ENCODE results near the gene PDE4D.

The PDE4D gene

GRCh38 chr5:59002162-59002825 is 891.2 kb downstream of the PDE4D start:
- TF ChIP-seq FOXP2 (optimal IDR thresholded peaks at IDR 0.05; ENCODE audit: borderline replicate concordance, extremely low read depth, extremely low read length, insufficient read depth) (no peak), SIN3A (IDR thresholded peaks at IDR 0.05; ENCODE audit: borderline replicate concordance, insufficient read depth, low read length) (no peak), REST (IDR thresholded peaks at IDR 0.05; ENCODE audit: insufficient read depth in 1 of 2, low read depth in 2 of 2, low read length in 2 of 2) (no peak), POLR2AphosphoS5 (IDR thresholded peaks at IDR 0.05; ENCODE audit: low read depth, low read length) (no peak), TAF1 (IDR thresholded peaks at IDR 0.05; ENCODE audit: borderline replicate concordance, insufficient read depth, low read length) (no peak)

- no peak for TF ChIP-seq FOXP2 (optimal IDR thresholded peaks at IDR 0.05; ENCODE audit: borderline replicate concordance, extremely low read depth, extremely low read length, insufficient read depth)
- no peak for TF ChIP-seq SIN3A (IDR thresholded peaks at IDR 0.05; ENCODE audit: borderline replicate concordance, insufficient read depth, low read length)
- TF ChIP-seq TAF1 (IDR thresholded peaks at IDR 0.05; ENCODE audit: borderline replicate concordance, insufficient read depth, low read length), result no peak
- TF ChIP-seq REST (IDR thresholded peaks at IDR 0.05; ENCODE audit: insufficient read depth in 1 of 2, low read depth in 2 of 2, low read length in 2 of 2), result no peak
- TF ChIP-seq POLR2AphosphoS5 (IDR thresholded peaks at IDR 0.05; ENCODE audit: low read depth, low read length), result no peak
Observed at GRCh38 chr5:59001716-59002115, 891.8 kb downstream of the PDE4D start.

DNA sequence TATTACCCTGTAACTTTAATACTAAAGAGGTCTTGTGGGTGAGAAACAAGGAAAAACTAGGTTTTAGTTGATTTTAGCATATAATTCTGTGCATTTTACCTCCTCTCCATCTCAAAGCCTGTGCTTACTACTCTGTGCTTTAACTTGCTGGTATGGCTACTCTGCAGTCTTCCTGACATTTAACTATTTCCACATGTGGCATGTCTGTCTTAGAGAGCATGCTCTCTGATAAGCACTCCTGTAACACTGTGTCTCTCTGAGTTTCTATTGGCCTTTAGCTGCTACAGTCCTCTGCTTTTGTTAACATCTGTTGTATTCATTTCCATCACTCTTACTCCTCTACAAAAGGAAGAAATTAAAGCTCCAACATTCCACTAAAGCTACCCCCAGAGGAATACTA is 892.4 kb downstream of the PDE4D start:
- TF ChIP-seq REST (IDR thresholded peaks at IDR 0.05; ENCODE audit: insufficient read depth in 1 of 2, low read depth in 2 of 2, low read length in 2 of 2), result no peak

DNA sequence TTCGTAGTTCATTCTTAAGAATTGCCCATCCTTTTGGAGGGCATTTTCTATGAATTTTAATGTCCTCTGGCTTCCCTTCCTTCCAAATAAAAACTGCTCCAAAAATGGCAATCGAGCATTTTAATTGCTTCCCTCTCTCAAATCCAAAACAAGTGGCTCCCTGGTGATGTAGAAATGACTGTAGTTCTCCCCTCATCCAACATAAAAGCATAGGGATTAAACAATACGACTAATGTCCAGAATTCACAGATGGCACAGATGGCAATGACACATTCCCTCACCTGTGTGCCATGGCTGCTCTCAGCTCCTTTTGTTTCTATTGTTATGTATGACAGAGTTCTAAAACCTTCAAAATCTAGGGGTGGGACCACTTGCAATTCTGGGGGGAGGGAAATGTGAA is 893.3 kb downstream of the PDE4D start:
- no peak for TF ChIP-seq TAF1 (IDR thresholded peaks at IDR 0.05; ENCODE audit: borderline replicate concordance, insufficient read depth, low read length)
- TF ChIP-seq POLR2AphosphoS5 (IDR thresholded peaks at IDR 0.05; ENCODE audit: low read depth, low read length), result no peak
- no peak for TF ChIP-seq REST (IDR thresholded peaks at IDR 0.05; ENCODE audit: insufficient read depth in 1 of 2, low read depth in 2 of 2, low read length in 2 of 2)
- no peak for TF ChIP-seq FOXP2 (optimal IDR thresholded peaks at IDR 0.05; ENCODE audit: borderline replicate concordance, extremely low read depth, extremely low read length, insufficient read depth)
- TF ChIP-seq SIN3A (IDR thresholded peaks at IDR 0.05; ENCODE audit: borderline replicate concordance, insufficient read depth, low read length), result no peak

GRCh38 chr5:58999804-59000203 is 893.7 kb downstream of the PDE4D start:
- no peak for TF ChIP-seq SIN3A (IDR thresholded peaks at IDR 0.05; ENCODE audit: borderline replicate concordance, insufficient read depth, low read length)
- TF ChIP-seq FOXP2 (optimal IDR thresholded peaks at IDR 0.05; ENCODE audit: borderline replicate concordance, extremely low read depth, extremely low read length, insufficient read depth), result no peak
- no peak for TF ChIP-seq POLR2AphosphoS5 (IDR thresholded peaks at IDR 0.05; ENCODE audit: low read depth, low read length)
- no peak for TF ChIP-seq TAF1 (IDR thresholded peaks at IDR 0.05; ENCODE audit: borderline replicate concordance, insufficient read depth, low read length)
- no peak for TF ChIP-seq REST (IDR thresholded peaks at IDR 0.05; ENCODE audit: insufficient read depth in 1 of 2, low read depth in 2 of 2, low read length in 2 of 2)
